Measurements from ENCODE around the gene AGBL1.
A peak's percentile ranks its signal among the peaks of the same experiment; 100 is the strongest.

The AGBL1 gene

DNA sequence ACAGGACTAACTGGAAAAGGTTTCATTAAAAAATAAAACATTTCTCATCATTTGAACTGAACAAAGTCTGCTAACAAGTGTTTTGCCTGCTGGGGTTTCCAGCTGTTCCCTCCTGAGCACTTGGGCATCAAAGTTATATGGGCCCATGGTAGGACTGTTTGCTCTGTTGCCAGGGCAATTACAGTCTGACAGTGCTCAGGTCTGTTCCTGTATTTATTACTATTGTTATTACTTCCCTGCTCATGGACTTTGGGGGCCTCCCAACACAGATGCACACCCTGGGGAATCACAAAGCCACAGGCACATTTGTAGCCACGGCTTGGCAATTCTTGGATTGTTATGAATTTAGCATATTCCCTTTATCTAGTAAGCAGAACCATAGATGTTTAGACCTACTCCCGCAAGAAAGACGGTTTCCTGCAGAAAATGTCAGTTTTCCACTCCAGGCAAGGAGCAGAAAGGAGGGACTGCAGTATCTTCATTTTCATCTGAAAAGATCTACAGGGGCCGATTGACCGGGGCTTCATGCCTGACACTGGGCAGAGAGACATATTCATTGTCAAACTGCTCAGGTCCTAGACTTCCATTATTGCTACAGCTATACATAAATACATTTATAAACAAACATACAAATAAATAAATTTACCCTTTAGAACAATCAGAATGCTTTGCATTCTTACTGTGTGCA is 580.2 kb downstream of the AGBL1 start:
- Histone ChIP-seq H3K4me2 (ENCODE audit: insufficient read depth, low read length, poor library complexity, severe bottlenecking) (no peak overlapping the region), H3K9ac (ENCODE audit: low read depth, low read length, poor library complexity) (no peak overlapping the region), H3K27me3 (ENCODE audit: control insufficient read depth in 3 of 3, insufficient read depth in 3 of 3, low read depth in 1 of 3, low read length in 3 of 3) (no peaks in the 10 kb centered on the region), H3K27ac (replicated peaks; ENCODE audit: low read length) (no peak overlapping the region), H3K4ac (ENCODE audit: low read length) (no peak overlapping the region), H3K36me3 (replicated peaks in 1 of 2; ENCODE audit: control insufficient read depth in 2 of 2, insufficient read depth in 2 of 2, low read length in 2 of 2) (no peaks in the 10 kb centered on the region), H3K4me3 (ENCODE audit: low read length in 2 of 2) (no peak overlapping the region), H2BK12ac (ENCODE audit: low read length) (no peak overlapping the region), H3K79me1 (ENCODE audit: low read depth, low read length) (no peaks in the 10 kb centered on the region), H3K23ac (ENCODE audit: low read depth, low read length, poor library complexity) (no peak overlapping the region), H2AFZ (ENCODE audit: low read length) (peak overlapping the region; percentile 45), H4K91ac (ENCODE audit: low read depth, low read length, poor library complexity) (no peak overlapping the region), H2BK5ac (ENCODE audit: low read length) (no peak overlapping the region), H2BK120ac (ENCODE audit: low read depth, low read length) (no peak overlapping the region), H3K14ac (ENCODE audit: low read length) (no peak overlapping the region), H3K4me1 (ENCODE audit: control insufficient read depth in 2 of 2, insufficient read depth in 1 of 2, low read depth in 1 of 2, low read length in 2 of 2) (peaks cover 4 to 19% of the 10 kb centered on the region in 2 donors), H3K9me3 (replicated peaks in 1 of 2; ENCODE audit: control insufficient read depth in 2 of 2, insufficient read depth in 1 of 2, low read depth in 1 of 2, low read length in 2 of 2) (no peaks in the 10 kb centered on the region), H2AK5ac (ENCODE audit: low read depth, low read length) (no peak overlapping the region), H4K8ac (ENCODE audit: low read depth, low read length) (no peak overlapping the region), H2BK15ac (ENCODE audit: low read length) (no peak overlapping the region), H3K18ac (ENCODE audit: low read length) (no peak overlapping the region)
- no CpG with 5 or more reads among the region's 5 CpGs for WGBS, 2 donors (ENCODE audit: extremely low coverage in 2 of 2, insufficient read length in 2 of 2, insufficient replicate concordance in 1 of 2)
- no peak for DNase-seq (ENCODE audit: low spot score)

DNA sequence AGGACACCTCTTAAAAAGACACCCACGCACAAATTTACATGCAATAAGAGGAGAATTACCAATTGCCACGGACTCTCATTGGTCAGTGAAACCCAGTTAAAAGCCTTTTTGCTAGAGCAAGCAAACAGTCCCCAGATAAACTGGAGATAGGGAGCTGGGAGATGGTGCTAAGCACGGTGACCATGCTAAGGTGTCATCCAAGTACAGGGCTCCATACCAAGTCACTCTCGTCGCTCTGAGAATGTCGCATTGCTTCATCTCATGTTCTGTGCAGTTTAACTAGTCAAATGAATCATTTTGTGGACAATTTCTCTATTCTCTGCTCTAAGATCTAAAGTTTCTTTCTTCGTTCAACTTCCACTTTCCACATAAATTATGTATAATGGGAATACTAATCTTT is 581.9 kb downstream of the AGBL1 start:
- no peak overlapping the region for H4K91ac ChIP-seq (ENCODE audit: low read depth, low read length, poor library complexity)
- no peak overlapping the region for H2BK5ac ChIP-seq (ENCODE audit: low read length)
- no peak overlapping the region for H3K23ac ChIP-seq (ENCODE audit: low read depth, low read length, poor library complexity)
- no peaks in the 10 kb centered on the region for H3K79me1 ChIP-seq (ENCODE audit: low read depth, low read length)
- no peak overlapping the region for H3K4me2 ChIP-seq (ENCODE audit: insufficient read depth, low read length, poor library complexity, severe bottlenecking)
- H3K14ac ChIP-seq (ENCODE audit: low read length), result no peak overlapping the region
- no peak overlapping the region for H4K8ac ChIP-seq (ENCODE audit: low read depth, low read length)
- H2AFZ ChIP-seq (ENCODE audit: low read length), result no peak overlapping the region
- no peak for DNase-seq (ENCODE audit: low spot score)
- peaks cover 3 to 19% of the 10 kb centered on the region in 2 donors for H3K4me1 ChIP-seq (ENCODE audit: control insufficient read depth in 2 of 2, insufficient read depth in 1 of 2, low read depth in 1 of 2, low read length in 2 of 2)
- no peaks in the 10 kb centered on the region for H3K9me3 ChIP-seq (replicated peaks in 1 of 2; ENCODE audit: control insufficient read depth in 2 of 2, insufficient read depth in 1 of 2, low read depth in 1 of 2, low read length in 2 of 2)
- no peaks in the 10 kb centered on the region for H3K27me3 ChIP-seq (ENCODE audit: control insufficient read depth in 3 of 3, insufficient read depth in 3 of 3, low read depth in 1 of 3, low read length in 3 of 3)
- no peak overlapping the region for H2BK12ac ChIP-seq (ENCODE audit: low read length)
- no peak overlapping the region for H3K27ac ChIP-seq (replicated peaks; ENCODE audit: low read length)
- no peak overlapping the region for H2BK120ac ChIP-seq (ENCODE audit: low read depth, low read length)
- no peak overlapping the region for H2BK15ac ChIP-seq (ENCODE audit: low read length)
- H3K4ac ChIP-seq (ENCODE audit: low read length), result no peak overlapping the region
- H3K9ac ChIP-seq (ENCODE audit: low read depth, low read length, poor library complexity), result no peak overlapping the region
- no peak overlapping the region for H2AK5ac ChIP-seq (ENCODE audit: low read depth, low read length)
- H3K36me3 ChIP-seq (replicated peaks in 1 of 2; ENCODE audit: control insufficient read depth in 2 of 2, insufficient read depth in 2 of 2, low read length in 2 of 2), result no peaks in the 10 kb centered on the region
- no peak overlapping the region for H3K18ac ChIP-seq (ENCODE audit: low read length)
- WGBS, 2 donors (ENCODE audit: extremely low coverage in 2 of 2, insufficient read length in 2 of 2, insufficient replicate concordance in 1 of 2), result no CpG with 5 or more reads among the region's 7 CpGs
- no peak overlapping the region for H3K4me3 ChIP-seq (ENCODE audit: low read length in 2 of 2)

DNA sequence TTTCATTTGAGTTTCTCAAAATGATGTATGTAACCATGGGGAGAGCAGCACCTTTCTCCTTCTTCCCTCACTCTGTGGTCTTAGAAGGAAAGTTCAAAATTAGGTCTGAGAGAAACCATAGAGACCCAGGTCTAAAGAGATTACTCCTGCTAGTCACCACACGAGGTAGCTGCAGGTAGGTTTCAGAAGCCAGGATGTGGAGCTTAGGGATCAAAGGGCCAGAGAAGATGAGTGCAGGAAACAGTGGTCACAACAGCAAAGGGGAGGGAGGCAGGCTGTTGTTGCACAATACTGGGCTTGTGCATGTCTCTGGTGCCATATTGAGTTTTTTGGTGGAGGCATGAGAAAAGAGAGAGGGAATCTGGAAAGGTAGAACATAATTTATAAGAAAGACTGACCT is 583.6 kb downstream of the AGBL1 start:
- Histone ChIP-seq H2BK12ac (ENCODE audit: low read length) (no peak overlapping the region), H2BK15ac (ENCODE audit: low read length) (no peak overlapping the region), H3K23ac (ENCODE audit: low read depth, low read length, poor library complexity) (no peak overlapping the region), H3K9ac (ENCODE audit: low read depth, low read length, poor library complexity) (no peak overlapping the region), H2BK5ac (ENCODE audit: low read length) (no peak overlapping the region), H3K4me1 (ENCODE audit: control insufficient read depth in 2 of 2, insufficient read depth in 1 of 2, low read depth in 1 of 2, low read length in 2 of 2) (peaks cover 3 to 19% of the 10 kb centered on the region in 2 donors), H2AFZ (ENCODE audit: low read length) (no peak overlapping the region), H4K8ac (ENCODE audit: low read depth, low read length) (no peak overlapping the region), H2AK5ac (ENCODE audit: low read depth, low read length) (no peak overlapping the region), H3K4me2 (ENCODE audit: insufficient read depth, low read length, poor library complexity, severe bottlenecking) (no peak overlapping the region), H3K18ac (ENCODE audit: low read length) (no peak overlapping the region), H3K79me1 (ENCODE audit: low read depth, low read length) (no peaks in the 10 kb centered on the region), H3K4me3 (ENCODE audit: low read length in 2 of 2) (no peak overlapping the region), H3K27ac (replicated peaks; ENCODE audit: low read length) (no peak overlapping the region), H2BK120ac (ENCODE audit: low read depth, low read length) (no peak overlapping the region), H4K91ac (ENCODE audit: low read depth, low read length, poor library complexity) (no peak overlapping the region), H3K14ac (ENCODE audit: low read length) (no peak overlapping the region), H3K9me3 (replicated peaks in 1 of 2; ENCODE audit: control insufficient read depth in 2 of 2, insufficient read depth in 1 of 2, low read depth in 1 of 2, low read length in 2 of 2) (peaks cover 0 to 1% of the 10 kb centered on the region in 2 donors), H3K4ac (ENCODE audit: low read length) (no peak overlapping the region), H3K36me3 (replicated peaks in 1 of 2; ENCODE audit: control insufficient read depth in 2 of 2, insufficient read depth in 2 of 2, low read length in 2 of 2) (no peaks in the 10 kb centered on the region), H3K27me3 (ENCODE audit: control insufficient read depth in 3 of 3, insufficient read depth in 3 of 3, low read depth in 1 of 3, low read length in 3 of 3) (no peaks in the 10 kb centered on the region)
- no CpG with 5 or more reads among the region's 1 CpG for WGBS, 2 donors (ENCODE audit: extremely low coverage in 2 of 2, insufficient read length in 2 of 2, insufficient replicate concordance in 1 of 2)
- no peak for DNase-seq (ENCODE audit: low spot score)

DNA sequence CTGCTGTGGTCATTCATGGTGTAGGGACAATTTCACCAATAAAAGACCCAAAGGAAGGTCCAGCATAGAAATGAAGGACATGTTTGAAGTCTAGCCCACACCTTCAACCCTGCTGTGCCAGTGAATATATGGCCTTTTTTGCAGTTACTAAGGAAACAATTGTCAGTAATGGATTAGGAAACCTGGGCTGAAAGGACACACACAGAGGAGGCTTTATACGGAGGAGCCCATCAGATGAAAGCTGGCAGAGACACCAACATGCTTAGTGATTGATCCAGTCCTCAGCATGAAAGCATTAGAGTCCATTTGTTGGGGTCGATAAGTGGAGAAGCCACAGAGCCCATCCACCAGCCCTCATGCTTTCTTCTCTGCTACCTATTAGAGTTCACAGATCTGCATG is 584.3 kb downstream of the AGBL1 start:
- no peak overlapping the region for H4K91ac ChIP-seq (ENCODE audit: low read depth, low read length, poor library complexity)
- no peak overlapping the region for H4K8ac ChIP-seq (ENCODE audit: low read depth, low read length)
- peak overlapping the region; percentile 5 for H2AFZ ChIP-seq (ENCODE audit: low read length)
- H3K4me1 ChIP-seq (ENCODE audit: control insufficient read depth in 2 of 2, insufficient read depth in 1 of 2, low read depth in 1 of 2, low read length in 2 of 2), result peaks cover 3 to 19% of the 10 kb centered on the region in 2 donors
- no peak overlapping the region for H3K9ac ChIP-seq (ENCODE audit: low read depth, low read length, poor library complexity)
- no CpG with 5 or more reads among the region's 2 CpGs for WGBS, 2 donors (ENCODE audit: extremely low coverage in 2 of 2, insufficient read length in 2 of 2, insufficient replicate concordance in 1 of 2)
- H2BK15ac ChIP-seq (ENCODE audit: low read length), result no peak overlapping the region
- no peaks in the 10 kb centered on the region for H3K79me1 ChIP-seq (ENCODE audit: low read depth, low read length)
- DNase-seq (ENCODE audit: low spot score), result no peak
- H3K4me2 ChIP-seq (ENCODE audit: insufficient read depth, low read length, poor library complexity, severe bottlenecking), result no peak overlapping the region
- no peaks in the 10 kb centered on the region for H3K36me3 ChIP-seq (replicated peaks in 1 of 2; ENCODE audit: control insufficient read depth in 2 of 2, insufficient read depth in 2 of 2, low read length in 2 of 2)
- H3K4me3 ChIP-seq (ENCODE audit: low read length in 2 of 2), result no peak overlapping the region
- no peak overlapping the region for H3K27ac ChIP-seq (replicated peaks; ENCODE audit: low read length)
- H3K4ac ChIP-seq (ENCODE audit: low read length), result no peak overlapping the region
- H3K27me3 ChIP-seq (ENCODE audit: control insufficient read depth in 3 of 3, insufficient read depth in 3 of 3, low read depth in 1 of 3, low read length in 3 of 3), result no peaks in the 10 kb centered on the region
- H3K23ac ChIP-seq (ENCODE audit: low read depth, low read length, poor library complexity), result no peak overlapping the region
- H2BK120ac ChIP-seq (ENCODE audit: low read depth, low read length), result no peak overlapping the region
- no peak overlapping the region for H2AK5ac ChIP-seq (ENCODE audit: low read depth, low read length)
- no peak overlapping the region for H2BK12ac ChIP-seq (ENCODE audit: low read length)
- H2BK5ac ChIP-seq (ENCODE audit: low read length), result no peak overlapping the region
- H3K18ac ChIP-seq (ENCODE audit: low read length), result no peak overlapping the region
- peaks cover 0 to 1% of the 10 kb centered on the region in 2 donors for H3K9me3 ChIP-seq (replicated peaks in 1 of 2; ENCODE audit: control insufficient read depth in 2 of 2, insufficient read depth in 1 of 2, low read depth in 1 of 2, low read length in 2 of 2)
- H3K14ac ChIP-seq (ENCODE audit: low read length), result no peak overlapping the region
